Gastrocnemius medialis (tissue), 4 donors: Measurements from ENCODE around the gene RBM10. TPM values are rescaled to one million over a fixed set of nuclear protein-coding genes. Genes with fewer than 3 reads are reported as not detected.

Experiments used
- ATAC-seq, 2 donors: fragments of 150-250 bp; one replicate each; pipeline ENCODE4 v1.9.1; 2016
- DNase-seq, 2 donors: peaks; one replicate each; pipeline ENCODE4 v3.0.0-alpha.2; 2019
- H3K27ac ChIP-seq, 4 donors: fragments of 200-600 bp; sonication (generic); 1 replicate in 1 of 4; 2 replicates in 3 of 4; pipeline ENCODE4 v1.5.1; 2016 to 2018; ENCODE audit warnings: mild to moderate bottlenecking in 2 of 4, moderate library complexity in 1 of 4
- H3K27me3 ChIP-seq, 3 donors: fragments of 200-600 bp; sonication (generic) in 2 of 3; 1 replicate in 1 of 3; 2 replicates in 2 of 3; pipeline versions ENCODE4 v1.5.1 to v1.6.0; 2016 to 2019; ENCODE audit warnings: mild to moderate bottlenecking in 1 of 3, moderate library complexity in 1 of 3
- H3K36me3 ChIP-seq, 2 donors: fragments of 200-600 bp; sonication (generic) in 1 of 2; one replicate each; pipeline ENCODE4 v1.5.1; 2017 to 2018
- H3K4me1 ChIP-seq, 2 donors: fragments of 200-600 bp; sonication (generic) in 1 of 2; one replicate each; pipeline ENCODE4 v1.5.1; 2016 to 2017; ENCODE audit warnings: mild to moderate bottlenecking in 2 of 2
- H3K4me3 ChIP-seq, 4 donors: fragments of 200-600 bp; sonication (generic) in 3 of 4; 1 replicate in 1 of 4; 2 replicates in 3 of 4; pipeline ENCODE4 v1.5.1; 2016 to 2019; ENCODE audit warnings: mild to moderate bottlenecking in 2 of 4
- H3K9me3 ChIP-seq, 3 donors: fragments of 200-600 bp; sonication (generic) in 2 of 3; 1 replicate in 1 of 3; 2 replicates in 2 of 3; pipeline ENCODE4 v1.5.1; 2016 to 2019
- CTCF ChIP-seq, 5 experiments: fragments of 450-650 bp in 3 of 5; fragments of 200-600 bp in 2 of 5; sonication (generic) in 2 of 5; IDR thresholded peaks in 4 of 5; conservative IDR thresholded peaks in 1 of 5; 1 replicate in 4 of 5; 2 replicates in 1 of 5; pipeline ENCODE4 v1.5.1; 2016 to 2019; ENCODE audit warnings: antibody characterized with exemption in 5 of 5, mild to moderate bottlenecking in 3 of 5, moderate library complexity in 3 of 5
- POLR2A ChIP-seq, 2 donors: fragments of 450-650 bp; IDR thresholded peaks; one replicate each; pipeline ENCODE4 v1.6.1; 2017; ENCODE audit warnings: antibody characterized with exemption in 2 of 2, mild to moderate bottlenecking in 2 of 2, moderate library complexity in 2 of 2
- in situ Hi-C, 4 donors: fragments of 200-750 bp; cut with MboI; loops; one replicate each; pipeline versions ENCODE4 v1.15.0 to v1.8.0; 2017; ENCODE audit warnings: low sequenced_read_pairs in 4 of 4
- intact Hi-C: fragments of 100-400 bp; cut with DNase I; formaldehyde crosslinking; loops from one replicate; pipeline ENCODE4 v1.15.1; 2023; ENCODE audit warnings: low total_unique reads
- total RNA-seq, 4 donors: library from RNA; depleted of rRNA; stranded (reverse); fragments of >200 nt; gene quantifications; one replicate each; pipeline versions ENCODE4 v1.1.0 to v1.2.3, GENCODE V29; 2016

Gene RBM10
- total RNA-seq, 4 donors from 2014 or later: 18.7 to 49.3 (median 23.5) TPM

GRCh38 chrX:47190445-47191269, 45.6 kb downstream of the RBM10 start:
- ATAC-seq (peak; percentile 83 to 84), DNase-seq (peak; percentile 81 to 89)
- peak overlapping the region; percentile 65 to 69 (median 68) for H3K4me3 ChIP-seq
- no peaks in the 10 kb centered on the region for H3K27me3 ChIP-seq
- peaks cover 9 to 18% of the 10 kb centered on the region in 2 donors for H3K4me1 ChIP-seq
- peaks cover 0 to 9% of the 10 kb centered on the region in 2 donors for H3K36me3 ChIP-seq
- no peaks in the 10 kb centered on the region for H3K9me3 ChIP-seq
- no peak for TF ChIP-seq CTCF (IDR thresholded peaks at IDR 0.05 in 4 of 5, conservative IDR thresholded peaks at IDR 0.05 in 1 of 5)
- peak; percentile 34 to 51 for TF ChIP-seq POLR2A (IDR thresholded peaks at IDR 0.05)
- in situ Hi-C loops (loop anchor here in 3 of 4 donors (10.0 to 25.0 kb wide), 3 partner anchors 172 to 334 kb away; partner anchors contain the start of gene ZNF157 (in 1 of the 3)), intact Hi-C loops (loop anchor here (2.0 to 5.0 kb wide), 4 partner anchors 177 to 832 kb away; partner anchors contain the start of genes ELK1 and ZNF41)
- peak overlapping the region; percentile 70 to 82 (median 78) for H3K27ac ChIP-seq

GRCh38 chrX:47191331-47191730, 46.3 kb downstream of the RBM10 start:
- DNase-seq (no peak), ATAC-seq (no peak)
- TF ChIP-seq POLR2A (IDR thresholded peaks at IDR 0.05) (no peak), CTCF (IDR thresholded peaks at IDR 0.05 in 4 of 5, conservative IDR thresholded peaks at IDR 0.05 in 1 of 5) (no peak)
- Histone ChIP-seq H3K9me3 (no peaks in the 10 kb centered on the region), H3K4me3 (peak overlapping the region; percentile 65 to 69 (median 68)), H3K36me3 (peaks cover 0 to 4% of the 10 kb centered on the region in 2 donors), H3K27ac (peak overlapping the region; percentile 70 to 82 (median 78)), H3K4me1 (peaks cover 16 to 25% of the 10 kb centered on the region in 2 donors), H3K27me3 (no peaks in the 10 kb centered on the region)
- intact Hi-C loops (loop anchor here (2.0 to 5.0 kb wide), 4 partner anchors 176 to 831 kb away; partner anchors contain the start of genes ELK1 and ZNF41), in situ Hi-C loops (loop anchor here in 3 of 4 donors (10.0 to 25.0 kb wide), 3 partner anchors 171 to 333 kb away; partner anchors contain the start of gene ZNF157 (in 1 of the 3))

- in situ Hi-C loops: loop anchor here in 3 of 4 donors (10.0 to 25.0 kb wide), 3 partner anchors 170 to 333 kb away; partner anchors contain the start of gene ZNF157 (in 1 of the 3)
- Histone ChIP-seq H3K36me3 (no peaks in the 10 kb centered on the region), H3K4me3 (peak overlapping the region in 3 of 4 donors; percentile 65 to 69 (median 68)), H3K27ac (no peak overlapping the region), H3K4me1 (peaks cover 19 to 31% of the 10 kb centered on the region in 2 donors), H3K27me3 (no peaks in the 10 kb centered on the region), H3K9me3 (no peaks in the 10 kb centered on the region)
- TF ChIP-seq POLR2A (IDR thresholded peaks at IDR 0.05) (no peak), CTCF (IDR thresholded peaks at IDR 0.05 in 4 of 5, conservative IDR thresholded peaks at IDR 0.05 in 1 of 5) (no peak)
- DNase-seq (no peak), ATAC-seq (no peak)
- intact Hi-C loops: loop anchor here (2.0 to 5.0 kb wide), 4 partner anchors 175 to 830 kb away; partner anchors contain the start of genes ELK1 and ZNF41
Measured at GRCh38 chrX:47191806-47192401, 46.9 kb downstream of the RBM10 start.

DNA sequence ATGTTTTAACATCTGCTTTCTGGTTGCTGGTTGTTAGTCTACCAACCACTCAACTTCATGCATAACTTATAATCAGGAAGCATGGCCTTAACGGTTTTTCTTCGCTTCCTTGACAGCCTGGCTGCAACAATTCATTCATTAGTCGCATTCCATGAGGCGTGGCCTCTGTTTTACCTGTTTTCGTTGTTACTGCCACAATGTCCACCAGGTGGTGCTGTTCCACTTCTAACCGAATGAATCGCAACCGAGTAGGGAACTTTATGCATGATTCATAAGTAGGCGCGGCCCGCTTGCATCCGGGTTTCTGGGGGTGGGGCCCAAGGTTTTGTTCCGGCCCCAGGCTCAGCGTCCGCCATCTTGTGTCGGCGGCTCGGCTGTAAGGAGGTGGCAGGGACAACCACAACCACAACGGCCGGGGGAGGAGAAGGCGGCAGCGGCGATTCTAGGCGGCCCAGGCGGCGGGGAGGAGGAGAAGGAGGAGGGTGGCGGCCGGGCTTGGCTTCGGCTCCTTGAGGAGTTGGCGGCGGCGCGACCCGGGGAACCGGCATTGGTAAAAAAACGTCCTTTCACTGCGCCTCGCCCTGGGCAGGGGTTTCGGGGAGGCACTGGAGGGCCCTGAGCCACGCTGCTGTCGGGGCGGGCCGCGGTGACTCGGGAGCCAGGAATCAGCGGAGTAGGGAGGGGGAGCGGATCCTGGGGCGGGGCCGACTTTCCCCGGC, 48.6 kb downstream of the RBM10 start, which contains the start of gene UBA1:
Gene UBA1 (plus strand): TSS at position 355 of the 719 bp plus-strand sequence. CDS start 4,974 bp downstream, outside the sequence.
- Histone ChIP-seq H3K27ac (peak within 1 kb of the TSS; percentile 98 to 100 (median 98)), H3K36me3 (peaks cover 0 to 6% of the 10 kb centered on the region in 2 donors), H3K27me3 (no peaks in the 10 kb centered on the region), H3K4me3 (peak within 1 kb of the TSS; percentile 69 to 97 (median 89)), H3K9me3 (no peaks in the 10 kb centered on the region), H3K4me1 (peaks cover 29 to 46% of the 10 kb centered on the region in 2 donors)
- ATAC-seq: peak; percentile 79 to 84
- TF ChIP-seq POLR2A (IDR thresholded peaks at IDR 0.05) (peak; percentile 84 to 86), CTCF (IDR thresholded peaks at IDR 0.05 in 4 of 5, conservative IDR thresholded peaks at IDR 0.05 in 1 of 5) (peak; percentile 58 to 96 (median 91))
- intact Hi-C loops (loop anchor here (1.0 to 5.0 kb wide), 7 partner anchors 25 to 829 kb away; partner anchors contain the start of genes CDK16, USP11 and ZNF41), in situ Hi-C loops (loop anchor here in 3 of 4 donors (10.0 to 25.0 kb wide), 3 partner anchors 169 to 331 kb away; partner anchors contain the start of gene ZNF157 (in 1 of the 3))
- DNase-seq: peak; percentile 84 to 92
